AG09319 (cell line): Measurements from ENCODE around the gene PAMR1.

Source experiments
- DNase-seq: peaks from one replicate; pipeline ENCODE4 v3.0.0-alpha.2; 2010; ENCODE audit warnings: low read depth; ENCODE audit errors: extremely low read depth
- CTCF ChIP-seq: IDR thresholded peaks from 2 replicates; pipeline ENCODE4 v1.5.1; 2011; ENCODE audit warnings: low read depth, mild to moderate bottlenecking, inconsistent platforms, low read length, moderate library complexity

Gene PAMR1

GRCh38 chr11:35516403-35516802 lies 9.0 kb downstream of the PAMR1 start:
- no peak for TF ChIP-seq CTCF
- no peak for DNase-seq

GRCh38 chr11:35515224-35515623 lies 10.2 kb downstream of the PAMR1 start:
- TF ChIP-seq CTCF = no peak
- DNase-seq = no peak

GRCh38 chr11:35514481-35514880 lies 10.9 kb downstream of the PAMR1 start:
- DNase-seq = no peak
- TF ChIP-seq CTCF = no peak

- no peak for TF ChIP-seq CTCF
- DNase-seq = no peak
Observed at GRCh38 chr11:35511666-35512065, 13.8 kb downstream of the PAMR1 start.

- no peak for TF ChIP-seq CTCF
- DNase-seq = no peak
Observed at GRCh38 chr11:35507688-35508087, 17.7 kb downstream of the PAMR1 start.

- no peak for TF ChIP-seq CTCF
- DNase-seq = no peak
Observed at GRCh38 chr11:35501776-35502175, 23.6 kb downstream of the PAMR1 start.

GRCh38 chr11:35500744-35501143 lies 24.7 kb downstream of the PAMR1 start:
- DNase-seq = no peak
- TF ChIP-seq CTCF = no peak

GRCh38 chr11:35496416-35496815 lies 29.0 kb downstream of the PAMR1 start:
- no peak for TF ChIP-seq CTCF
- DNase-seq = no peak
